CD4-positive, alpha-beta memory T cell (primary cell): ENCODE data around the gene APPBP2. TPM values are rescaled to one million over a fixed set of nuclear protein-coding genes. Genes with fewer than 3 reads are reported as not detected.
"Not testable (repeated sequence)": the region's sequence is repeated elsewhere in the genome, so short reads cannot be mapped to it uniquely, and the experiment has no call there.

Experiments
- CTCF ChIA-PET: fragments of 350-600 bp; sonication (Branson Sonifier 250); formaldehyde crosslinking; loops from one replicate; lab custom pipeline; 2021; ENCODE audit warnings: inconsistent platforms; ENCODE audit not compliant: partially characterized antibody; lab: Charles Lee
- POLR2A ChIA-PET: fragments of 350-600 bp; sonication (Branson Sonifier 250); formaldehyde crosslinking; loops from one replicate; lab custom pipeline; 2021; ENCODE audit not compliant: partially characterized antibody; lab: Charles Lee
- DNase-seq, 5 donors: peaks; one replicate each; pipeline versions ENCODE4 v3.0.0 to v3.0.0-alpha.2; 2020 to 2022; ENCODE audit warnings: mixed read lengths in 1 of 5
- H3K27ac ChIP-seq: one replicate; pipeline ENCODE4 v1.7.0; 2013; ENCODE audit warnings: low read depth, low read length
- H3K27me3 ChIP-seq: 2 replicates; pipeline ENCODE4 v1.7.0; 2013; ENCODE audit warnings: mild to moderate bottlenecking, low read length, moderate library complexity; ENCODE audit not compliant: insufficient read depth
- H3K36me3 ChIP-seq: 2 replicates; pipeline ENCODE4 v1.7.0; 2013; ENCODE audit warnings: mild to moderate bottlenecking, low read length, moderate library complexity; ENCODE audit not compliant: insufficient read depth
- H3K4me1 ChIP-seq: 2 replicates; pipeline ENCODE4 v1.7.0; 2013; ENCODE audit warnings: mild to moderate bottlenecking, low read length, moderate library complexity; ENCODE audit not compliant: insufficient read depth
- H3K4me3 ChIP-seq, 2 donors: one replicate each; pipeline ENCODE4 v1.7.0; 2013; ENCODE audit warnings: low read length in 2 of 2, mild to moderate bottlenecking in 1 of 2
- H3K9me3 ChIP-seq, 2 donors: one replicate each; pipeline ENCODE4 v1.7.0; 2013; ENCODE audit warnings: low read length in 2 of 2, control low read depth in 1 of 2; ENCODE audit not compliant: control insufficient read depth in 1 of 2
- H3K27ac Mint-ChIP-seq, 7 donors: one replicate each; pipeline ENCODE4 v1.8.0; 2020 to 2021; ENCODE audit warnings: mixed read lengths in 7 of 7, mild to moderate bottlenecking in 6 of 7, inconsistent platforms in 3 of 7, moderate library complexity in 3 of 7
- H3K27me3 Mint-ChIP-seq, 2 donors: one replicate each; pipeline ENCODE4 v1.8.0; 2020 to 2021; ENCODE audit warnings: mixed read lengths in 2 of 2
- H3K36me3 Mint-ChIP-seq, 2 donors: one replicate each; pipeline ENCODE4 v1.8.0; 2020 to 2021; ENCODE audit warnings: mixed read lengths in 2 of 2, inconsistent platforms in 1 of 2, mild to moderate bottlenecking in 1 of 2
- H3K4me1 Mint-ChIP-seq, 4 donors: one replicate each; pipeline ENCODE4 v1.8.0; 2020 to 2021; ENCODE audit warnings: mixed read lengths in 4 of 4, mild to moderate bottlenecking in 1 of 4
- H3K4me3 Mint-ChIP-seq, 8 donors: one replicate each; pipeline ENCODE4 v1.8.0; 2020 to 2021; ENCODE audit warnings: mixed read lengths in 8 of 8, mild to moderate bottlenecking in 7 of 8, moderate library complexity in 6 of 8, inconsistent platforms in 3 of 8
- H3K9me3 Mint-ChIP-seq, 8 donors: one replicate each; pipeline ENCODE4 v1.8.0; 2020 to 2021; ENCODE audit warnings: mixed read lengths in 8 of 8, mild to moderate bottlenecking in 5 of 8, inconsistent platforms in 3 of 8, moderate library complexity in 1 of 8
- intact Hi-C: fragments of 100-400 bp; cut with micrococcal nuclease; formaldehyde crosslinking; loops from one replicate; pipeline ENCODE4 v1.15.1; 2023
- polyA plus RNA-seq, 2 donors: library from polyadenylated mRNA; unstranded; fragments of 300-500 nt; fragmentation: Illumina TruSeq; gene quantifications; one replicate each; pipeline ENCODE4 v1.2.3, GENCODE V29; 2021
- total RNA-seq, 2 experiments: library from RNA; stranded (reverse); gene quantifications; one replicate each; pipeline ENCODE4 v1.2.3, GENCODE V29; 2021

APPBP2 gene
- total and polyA plus RNA-seq, 4 experiments from 2014 or later, result 23.9 to 50.8 (median 40.0) TPM

GRCh38 chr17:60443713-60444112 is 82.3 kb downstream of the APPBP2 start:
- Mint-ChIP-seq H3K27ac (no peak overlapping the region), H3K4me3 (no peak overlapping the region), H3K4me1 (peaks cover 0 to 1% (median 0%) of the 10 kb centered on the region in 4 donors), H3K36me3 (peaks cover 14 to 26% of the 10 kb centered on the region in 2 donors), H3K27me3 (no peaks in the 10 kb centered on the region), H3K9me3 (no peaks in the 10 kb centered on the region)
- ChIA-PET CTCF (interaction anchor here (1.4 kb wide), 1 partner anchor 302 kb away, joined by 4 read pairs; no protein-coding TSS in a partner anchor), POLR2A (no interaction called here)
- H3K4me1 ChIP-seq, result no peaks in the 10 kb centered on the region
- H3K9me3 ChIP-seq, result no peaks in the 10 kb centered on the region
- no peak for DNase-seq
- intact Hi-C loops, result no loop called here
- no peak overlapping the region for H3K4me3 ChIP-seq
- H3K27ac ChIP-seq, result no peak overlapping the region
- H3K36me3 ChIP-seq, result peaks cover 16% of the 10 kb centered on the region
- no peaks in the 10 kb centered on the region for H3K27me3 ChIP-seq

DNA sequence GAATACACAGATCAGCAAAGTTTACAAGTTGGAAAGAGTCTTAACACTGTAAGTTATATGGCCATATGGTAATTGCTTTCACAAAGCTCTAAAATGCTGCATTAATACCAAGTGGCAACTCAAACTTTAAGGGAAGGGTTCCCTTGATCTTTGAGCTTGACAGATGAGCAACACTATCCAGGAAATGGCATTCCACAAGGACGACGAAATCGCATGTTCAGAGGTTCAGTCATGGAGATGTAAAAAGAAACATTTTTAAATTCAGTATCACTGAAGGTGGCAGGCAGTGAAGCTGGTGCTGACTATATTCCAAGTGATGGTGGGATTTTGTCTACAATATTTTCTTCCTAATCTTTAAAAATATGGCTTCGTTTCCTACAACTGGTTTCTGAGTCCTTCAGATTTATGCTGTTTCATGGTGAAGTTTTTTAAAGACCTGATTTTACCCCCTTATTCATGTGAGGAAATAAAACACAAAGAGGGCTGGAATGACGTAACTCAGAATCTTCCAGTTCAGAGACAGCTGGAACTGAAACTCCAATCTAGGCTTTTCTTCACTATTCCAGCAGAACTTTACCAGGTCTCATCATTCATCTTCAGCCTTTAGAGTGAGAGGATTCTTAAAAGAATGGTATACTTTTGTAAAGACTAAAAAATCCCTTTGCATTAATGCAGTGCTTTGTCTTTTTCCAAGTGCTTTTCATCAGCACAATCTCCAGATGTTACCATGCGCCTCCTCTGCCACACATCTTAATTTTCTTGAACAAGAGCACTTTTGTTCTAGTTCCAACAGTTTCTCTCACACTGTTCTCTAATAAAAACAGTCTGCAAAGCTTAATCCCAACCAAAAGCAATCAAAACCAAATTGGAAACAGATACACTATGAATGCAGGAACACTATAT is 83.5 kb downstream of the APPBP2 start:
- Mint-ChIP-seq H3K4me3 (no peak overlapping the region), H3K36me3 (peaks cover 7 to 16% of the 10 kb centered on the region in 2 donors), H3K27ac (no peak overlapping the region), H3K4me1 (peaks cover 0 to 1% (median 0%) of the 10 kb centered on the region in 4 donors), H3K9me3 (no peaks in the 10 kb centered on the region), H3K27me3 (no peaks in the 10 kb centered on the region)
- Histone ChIP-seq H3K27ac (no peak overlapping the region), H3K36me3 (peaks cover 8% of the 10 kb centered on the region), H3K27me3 (no peaks in the 10 kb centered on the region), H3K4me1 (no peaks in the 10 kb centered on the region), H3K9me3 (no peaks in the 10 kb centered on the region), H3K4me3 (no peak overlapping the region)
- ChIA-PET CTCF (interaction anchor here (1.8 kb wide), 1 partner anchor 19 kb away, joined by 6 read pairs; no protein-coding TSS in a partner anchor), POLR2A (no interaction called here)
- intact Hi-C loops, result no loop called here
- no peak for DNase-seq

GRCh38 chr17:60439501-60439900 is 86.5 kb downstream of the APPBP2 start:
- no peaks in the 10 kb centered on the region for H3K36me3 ChIP-seq
- no peaks in the 10 kb centered on the region for H3K9me3 ChIP-seq
- H3K27me3 ChIP-seq, result no peaks in the 10 kb centered on the region
- Mint-ChIP-seq H3K9me3 (no peaks in the 10 kb centered on the region), H3K4me3 (no peak overlapping the region), H3K4me1 (peaks cover 0 to 3% (median 1%) of the 10 kb centered on the region in 4 donors), H3K27me3 (peaks cover 2% of the 10 kb centered on the region in 2 donors), H3K36me3 (peaks cover 0 to 3% of the 10 kb centered on the region in 2 donors), H3K27ac (no peak overlapping the region)
- H3K4me3 ChIP-seq, result no peak overlapping the region
- H3K27ac ChIP-seq, result no peak overlapping the region
- intact Hi-C loops, result loop anchor here (5.0 kb wide), 1 partner anchor 402 kb away; no protein-coding TSS in a partner anchor
- DNase-seq, result no peak
- POLR2A ChIA-PET, result no interaction called here
- no peaks in the 10 kb centered on the region for H3K4me1 ChIP-seq
- CTCF ChIA-PET, result interaction anchor here (0.7 to 1.4 kb wide), 2 partner anchors 297 to 362 kb away, joined by 3 to 5 read pairs; no protein-coding TSS in a partner anchor

GRCh38 chr17:60436676-60437075 is 89.4 kb downstream of the APPBP2 start:
- H3K4me3 Mint-ChIP-seq, result no peak overlapping the region
- Histone ChIP-seq H3K4me3 (no peak overlapping the region), H3K36me3 (no peaks in the 10 kb centered on the region), H3K4me1 (no peaks in the 10 kb centered on the region), H3K27ac (no peak overlapping the region), H3K27me3 (no peaks in the 10 kb centered on the region), H3K9me3 (no peaks in the 10 kb centered on the region)
- peaks cover 0 to 3% (median 1%) of the 10 kb centered on the region in 4 donors for H3K4me1 Mint-ChIP-seq
- peaks cover 3 to 7% of the 10 kb centered on the region in 2 donors for H3K27me3 Mint-ChIP-seq
- no peak overlapping the region for H3K27ac Mint-ChIP-seq
- ChIA-PET CTCF (interaction anchor here (0.8 to 1.1 kb wide), 2 partner anchors 206 to 295 kb away, joined by 3 to 4 read pairs; no protein-coding TSS in a partner anchor), POLR2A (no interaction called here)
- no peak for DNase-seq
- peaks cover 0 to 6% (median 0%) of the 10 kb centered on the region in 8 donors for H3K9me3 Mint-ChIP-seq
- H3K36me3 Mint-ChIP-seq, result no peaks in the 10 kb centered on the region
- intact Hi-C loops, result loop anchor here (1.0 to 5.0 kb wide), 3 partner anchors 15 to 399 kb away; no protein-coding TSS in a partner anchor

DNA sequence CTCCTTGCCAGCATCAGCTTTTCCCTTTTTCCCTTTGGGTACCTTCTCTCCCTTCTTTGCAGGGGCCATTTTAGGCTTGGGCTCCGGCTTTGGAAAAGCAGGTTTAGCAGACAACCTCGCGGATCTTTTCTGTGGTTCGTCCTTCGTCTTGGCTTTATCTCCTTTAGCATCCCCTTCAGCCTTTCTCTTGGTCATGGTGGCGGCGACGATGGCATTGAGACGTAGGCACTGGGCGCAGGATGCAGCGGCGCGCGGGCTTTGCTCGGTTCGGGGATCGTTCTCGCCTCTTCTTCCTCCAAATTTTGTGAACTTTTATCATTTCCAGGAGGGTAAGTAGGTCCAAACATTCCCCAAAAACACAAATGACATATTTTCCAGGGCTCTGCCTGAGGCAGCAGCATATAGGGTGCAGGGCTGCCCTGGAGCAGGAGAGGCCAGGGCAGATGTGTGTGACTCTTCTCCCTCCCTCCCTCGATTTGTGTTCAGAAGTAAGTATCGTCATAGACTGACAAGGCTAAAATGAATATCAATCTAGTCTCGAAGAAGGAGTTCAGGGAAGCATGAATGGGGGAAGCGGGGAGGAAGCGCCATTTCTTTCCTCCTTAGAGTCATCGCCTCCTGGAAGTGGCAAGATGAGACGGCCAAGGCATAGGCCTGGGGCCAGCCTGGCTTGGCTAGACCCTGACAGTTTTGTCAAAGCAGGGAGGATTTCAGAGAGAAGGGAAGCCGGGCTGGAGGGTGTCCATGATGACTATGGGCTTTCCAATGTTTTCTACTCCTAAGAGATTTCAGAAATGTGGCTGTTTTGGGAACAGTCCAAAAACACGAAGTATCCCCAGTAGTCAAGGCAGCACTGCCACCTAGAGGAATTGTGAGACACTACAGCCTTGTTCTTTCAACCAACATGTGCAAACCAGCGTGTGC is 90.5 kb downstream of the APPBP2 start:
- intact Hi-C loops, result loop anchor here (1.0 to 5.0 kb wide), 3 partner anchors 14 to 398 kb away; no protein-coding TSS in a partner anchor
- peaks cover 0 to 3% (median 1%) of the 10 kb centered on the region in 4 donors for H3K4me1 Mint-ChIP-seq
- no peaks in the 10 kb centered on the region for H3K36me3 Mint-ChIP-seq
- H3K27me3 Mint-ChIP-seq, result peaks cover 6 to 7% of the 10 kb centered on the region in 2 donors
- Histone ChIP-seq H3K4me1 (no peaks in the 10 kb centered on the region), H3K27ac (no peak overlapping the region), H3K36me3 (no peaks in the 10 kb centered on the region), H3K27me3 (no peaks in the 10 kb centered on the region), H3K9me3 (no peaks in the 10 kb centered on the region), H3K4me3 (no peak overlapping the region)
- peaks cover 0 to 6% (median 0%) of the 10 kb centered on the region in 8 donors for H3K9me3 Mint-ChIP-seq
- ChIA-PET CTCF (interaction anchor here (0.8 to 1.2 kb wide), 7 partner anchors 11 to 325 kb away, joined by 3 to 6 read pairs (median 4); no protein-coding TSS in a partner anchor), POLR2A (no interaction called here)
- no peak overlapping the region for H3K27ac Mint-ChIP-seq
- H3K4me3 Mint-ChIP-seq, result no peak overlapping the region
- peak; percentile 51 to 66 (median 63) for DNase-seq

DNA sequence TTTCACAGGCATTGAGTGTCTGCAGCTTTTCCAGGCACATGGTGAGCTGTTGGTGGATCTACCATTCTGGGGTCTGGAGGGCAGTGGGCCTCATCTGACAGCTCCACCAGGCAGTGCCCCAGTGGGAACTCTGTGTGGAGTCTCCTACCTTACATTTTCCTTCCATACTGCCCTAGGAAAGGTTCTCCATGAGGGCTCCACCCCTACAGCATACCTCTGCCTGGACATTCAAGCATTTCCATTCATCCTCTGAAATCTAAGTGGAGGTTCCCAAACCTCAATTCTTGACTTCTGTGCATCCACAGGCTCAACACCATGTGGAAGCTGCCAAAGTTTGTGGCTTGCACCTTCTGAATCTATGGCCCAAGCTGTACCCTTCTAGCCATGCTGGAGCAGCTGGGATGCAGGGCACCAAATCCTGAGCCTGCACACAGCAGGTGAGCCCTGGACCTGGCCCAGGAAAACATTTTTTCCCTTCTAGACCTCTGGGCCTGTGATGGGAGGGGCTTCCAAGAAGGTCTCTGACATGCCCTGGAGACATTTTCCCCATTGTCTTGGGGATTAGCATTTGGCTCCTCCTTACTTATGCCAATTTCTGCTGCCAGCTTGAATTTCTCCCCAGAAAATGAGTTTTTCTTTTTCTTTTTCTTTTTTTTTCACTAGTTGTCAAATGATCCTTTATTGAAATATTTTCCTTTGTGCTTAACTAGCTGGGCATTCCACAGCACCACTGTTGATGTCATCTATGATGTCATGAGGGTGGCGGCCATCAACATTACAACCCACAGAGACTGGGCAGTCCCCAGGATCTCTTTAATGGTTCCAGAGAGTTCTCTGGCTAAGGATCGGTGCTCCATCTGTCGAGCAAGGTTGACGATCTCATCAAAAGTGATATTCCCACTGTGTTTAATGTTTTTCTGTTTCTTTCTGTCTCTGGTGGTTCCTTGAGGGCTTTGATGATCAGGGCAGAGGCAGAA is 92.7 kb downstream of the APPBP2 start:
- intact Hi-C loops, H3K4me1 ChIP-seq: not testable (repeated sequence)
- CTCF ChIA-PET, result interaction anchor here (0.7 to 1.6 kb wide), 2 partner anchors 9 to 202 kb away, joined by 3 to 5 read pairs; no protein-coding TSS in a partner anchor

More for the DNA sequence above, 92.7 kb downstream of the APPBP2 start:
- not testable (repeated sequence) for H3K36me3 Mint-ChIP-seq, H3K27ac Mint-ChIP-seq, H3K27me3 Mint-ChIP-seq, H3K4me3 Mint-ChIP-seq, H3K4me3 ChIP-seq, H3K9me3 ChIP-seq, H3K27me3 ChIP-seq, H3K27ac ChIP-seq, H3K36me3 ChIP-seq, DNase-seq, H3K9me3 Mint-ChIP-seq, H3K4me1 Mint-ChIP-seq
- POLR2A ChIA-PET, result interaction anchor here (0.7 kb wide), 1 partner anchor 271 kb away, joined by 4 read pairs; no protein-coding TSS in a partner anchor
